Nasal cavity respiratory epithelium epithelial cell of viscerocranial mucosa (primary cell): Measurements from ENCODE around the gene ODAD2. TPM values are rescaled to one million over a fixed set of nuclear protein-coding genes. Genes with fewer than 3 reads are reported as not detected.

Experiments
- total RNA-seq: library from RNA; depleted of rRNA; stranded (reverse); fragments of >200 nt; gene quantifications from 2 replicates; pipeline ENCODE4 v1.2.3, GENCODE V29; 2014

The ODAD2 gene
- under 0.01 and 0.28 TPM in 2 replicates for total RNA-seq

GRCh38 chr10:27998954-27999275 lies at the start of gene ODAD2:
TSS of gene ODAD2 (minus strand) at chr10:27999079. CDS start at chr10:27995142, 3,937 bp downstream.

